Activated T-helper 1 cell treated with anti-CD3 and anti-CD28 coated beads, Interleukin-12 subunit alpha, Interleukin-12 subunit beta, Interleukin-2, Interleukin-4 antibody, amounts not matched to agents 30 ng/mL and 10 ng/mL and 1 ng/mL, durations not matched to agents 14 hours and 24 hours and 36 hours (primary cell): Measurements from ENCODE around the gene BEND3. TPM values are rescaled to one million over a fixed set of nuclear protein-coding genes. Genes with fewer than 3 reads are reported as not detected.
"Not testable (repeated sequence)": the region's sequence is repeated elsewhere in the genome, so short reads cannot be mapped to it uniquely, and the experiment has no call there.

Source experiments
- DNase-seq: peaks from one replicate; pipeline ENCODE4 v3.0.0; 2021; ENCODE audit warnings: low spot score
- H3K27ac Mint-ChIP-seq: one replicate; pipeline ENCODE4 v1.8.0; 2021; ENCODE audit warnings: mild to moderate bottlenecking, mixed read lengths
- H3K27me3 Mint-ChIP-seq: one replicate; pipeline ENCODE4 v1.8.0; 2022; ENCODE audit warnings: mild to moderate bottlenecking, moderate library complexity, mixed read lengths; ENCODE audit not compliant: insufficient read depth
- H3K36me3 Mint-ChIP-seq: one replicate; pipeline ENCODE4 v1.8.0; 2021; ENCODE audit warnings: low read depth, mixed read lengths
- H3K4me1 Mint-ChIP-seq: one replicate; pipeline ENCODE4 v1.8.0; 2021; ENCODE audit warnings: low read depth, mixed read lengths
- H3K4me3 Mint-ChIP-seq: one replicate; pipeline ENCODE4 v1.8.0; 2021; ENCODE audit warnings: mild to moderate bottlenecking, moderate library complexity, mixed read lengths
- H3K9me3 Mint-ChIP-seq: one replicate; pipeline ENCODE4 v1.8.0; 2021; ENCODE audit warnings: mixed read lengths
- intact Hi-C: fragments of 100-400 bp; cut with micrococcal nuclease; formaldehyde crosslinking; loops from one replicate; pipeline ENCODE4 v1.15.1; 2024
- total RNA-seq: library from RNA; stranded (reverse); gene quantifications from 2 replicates; pipeline ENCODE4 v1.2.3, GENCODE V29; 2022

Gene BEND3
- 12.8 TPM in 2 replicates for total RNA-seq

- Mint-ChIP-seq H3K9me3 (no peaks in the 10 kb centered on the region), H3K27me3 (peaks cover 18% of the 10 kb centered on the region), H3K36me3 (peaks cover 1% of the 10 kb centered on the region), H3K27ac (peak within 1 kb of the TSS; percentile 80), H3K4me1 (peaks cover 24% of the 10 kb centered on the region), H3K4me3 (peak within 1 kb of the TSS; percentile 84)
- DNase-seq, result peak; percentile 37
- intact Hi-C loops, result loop anchor here (1.0 to 10.0 kb wide), 6 partner anchors 50 to 842 kb away; partner anchors contain the start of genes MTRES1, QRSL1, RTN4IP1 and SEC63
These were observed at the start of gene BEND3 for GRCh38 chr6:107114926-107115694. TSS of gene BEND3 (minus strand) at chr6:107115515. CDS start at chr6:107099285, 16,230 bp downstream.

GRCh38 chr6:107164299-107164698 is 49.0 kb upstream of the BEND3 start:
- H3K4me1 Mint-ChIP-seq, H3K9me3 Mint-ChIP-seq, H3K36me3 Mint-ChIP-seq, DNase-seq, H3K4me3 Mint-ChIP-seq, intact Hi-C loops, H3K27me3 Mint-ChIP-seq, H3K27ac Mint-ChIP-seq: not testable (repeated sequence)

GRCh38 chr6:107161521-107161920 is 46.2 kb upstream of the BEND3 start:
- intact Hi-C loops, result no loop called here
- DNase-seq, result no peak
- Mint-ChIP-seq H3K36me3 (no peaks in the 10 kb centered on the region), H3K9me3 (no peaks in the 10 kb centered on the region), H3K27me3 (no peaks in the 10 kb centered on the region), H3K27ac (no peak overlapping the region), H3K4me1 (no peaks in the 10 kb centered on the region), H3K4me3 (no peak overlapping the region)

GRCh38 chr6:107156617-107157016 is 41.3 kb upstream of the BEND3 start:
- H3K36me3 Mint-ChIP-seq, result no peaks in the 10 kb centered on the region
- no peaks in the 10 kb centered on the region for H3K4me1 Mint-ChIP-seq
- intact Hi-C loops, result no loop called here

DNA sequence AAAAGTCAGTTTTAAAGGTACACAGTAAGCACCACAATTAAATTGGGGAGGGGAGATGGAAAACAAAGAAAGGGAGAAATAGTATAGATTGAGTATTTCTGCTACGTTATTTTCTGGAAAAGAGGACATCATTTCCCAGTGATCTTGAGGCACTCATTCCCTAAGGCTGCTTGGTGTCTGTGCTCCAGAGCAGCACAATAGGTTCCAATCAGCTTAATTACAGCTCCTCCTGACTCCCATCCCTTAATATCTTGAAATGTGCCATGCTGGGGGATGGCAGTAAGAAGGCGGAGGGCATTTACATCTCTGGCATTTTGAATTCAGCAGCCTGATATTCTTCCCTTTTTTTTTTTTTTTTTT is 39.5 kb upstream of the BEND3 start:
- no peaks in the 10 kb centered on the region for H3K9me3 Mint-ChIP-seq
- H3K27ac Mint-ChIP-seq, result no peak overlapping the region
- no peaks in the 10 kb centered on the region for H3K36me3 Mint-ChIP-seq
- DNase-seq, result no peak
- no peak overlapping the region for H3K4me3 Mint-ChIP-seq
- no peaks in the 10 kb centered on the region for H3K4me1 Mint-ChIP-seq
- no peaks in the 10 kb centered on the region for H3K27me3 Mint-ChIP-seq
- intact Hi-C loops, result no loop called here

More at GRCh38 chr6:107156617-107157016, 41.3 kb upstream of the BEND3 start:
- Mint-ChIP-seq H3K27ac (no peak overlapping the region), H3K4me3 (no peak overlapping the region), H3K9me3 (no peaks in the 10 kb centered on the region), H3K27me3 (no peaks in the 10 kb centered on the region)
- DNase-seq, result no peak

- intact Hi-C loops, result no loop called here
- no peak for DNase-seq
- no peaks in the 10 kb centered on the region for H3K9me3 Mint-ChIP-seq
- H3K36me3 Mint-ChIP-seq, result no peaks in the 10 kb centered on the region
- no peak overlapping the region for H3K27ac Mint-ChIP-seq
- H3K27me3 Mint-ChIP-seq, result no peaks in the 10 kb centered on the region
- no peaks in the 10 kb centered on the region for H3K4me1 Mint-ChIP-seq
- H3K4me3 Mint-ChIP-seq, result no peak overlapping the region
These were observed 39.0 kb upstream of the BEND3 start for GRCh38 chr6:107154131-107154800.

GRCh38 chr6:107152638-107153430 is 37.5 kb upstream of the BEND3 start:
- Mint-ChIP-seq H3K9me3 (no peaks in the 10 kb centered on the region), H3K4me3 (no peak overlapping the region), H3K27me3 (no peaks in the 10 kb centered on the region), H3K36me3 (no peaks in the 10 kb centered on the region), H3K4me1 (no peaks in the 10 kb centered on the region), H3K27ac (no peak overlapping the region)
- intact Hi-C loops, result no loop called here
- no peak for DNase-seq

GRCh38 chr6:107144666-107145065 is 29.4 kb upstream of the BEND3 start:
- no peak overlapping the region for H3K27ac Mint-ChIP-seq
- intact Hi-C loops, result no loop called here
- no peaks in the 10 kb centered on the region for H3K9me3 Mint-ChIP-seq
- no peaks in the 10 kb centered on the region for H3K36me3 Mint-ChIP-seq
- H3K27me3 Mint-ChIP-seq, result no peaks in the 10 kb centered on the region
- DNase-seq, result no peak
- H3K4me3 Mint-ChIP-seq, result no peak overlapping the region
- H3K4me1 Mint-ChIP-seq, result no peaks in the 10 kb centered on the region

- no peaks in the 10 kb centered on the region for H3K36me3 Mint-ChIP-seq
- H3K4me3 Mint-ChIP-seq, result no peak overlapping the region
- intact Hi-C loops, result no loop called here
- H3K4me1 Mint-ChIP-seq, result no peaks in the 10 kb centered on the region
- DNase-seq, result no peak
- H3K27ac Mint-ChIP-seq, result no peak overlapping the region
- no peaks in the 10 kb centered on the region for H3K27me3 Mint-ChIP-seq
- no peaks in the 10 kb centered on the region for H3K9me3 Mint-ChIP-seq
These were observed 28.7 kb upstream of the BEND3 start for GRCh38 chr6:107144014-107144413.

GRCh38 chr6:107140581-107140980 is 25.3 kb upstream of the BEND3 start:
- intact Hi-C loops, result no loop called here
- Mint-ChIP-seq H3K27me3 (no peaks in the 10 kb centered on the region), H3K4me3 (no peak overlapping the region), H3K36me3 (no peaks in the 10 kb centered on the region), H3K27ac (no peak overlapping the region), H3K9me3 (no peaks in the 10 kb centered on the region), H3K4me1 (no peaks in the 10 kb centered on the region)
- no peak for DNase-seq

DNA sequence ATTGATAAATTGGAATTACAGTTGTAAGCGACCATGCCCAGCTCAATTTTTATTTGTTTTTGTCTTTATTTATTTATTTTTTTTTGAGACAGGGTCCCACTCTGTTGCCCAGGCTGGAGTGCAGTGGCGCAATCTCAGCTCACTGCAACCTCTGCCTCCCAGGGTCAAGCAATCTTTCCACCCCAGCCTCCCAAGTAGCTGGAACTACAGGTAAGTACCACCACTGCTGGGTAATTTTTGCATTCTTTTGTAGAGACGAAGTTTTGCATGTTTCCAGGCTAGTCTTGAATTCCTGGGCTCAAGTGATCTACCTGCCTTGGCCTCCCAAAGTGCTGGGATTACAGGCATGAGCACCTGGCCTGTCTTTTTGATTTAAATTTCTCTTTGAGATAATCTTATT is 21.0 kb upstream of the BEND3 start:
- H3K4me1 Mint-ChIP-seq, H3K4me3 Mint-ChIP-seq, DNase-seq, H3K27me3 Mint-ChIP-seq, H3K9me3 Mint-ChIP-seq, intact Hi-C loops, H3K36me3 Mint-ChIP-seq, H3K27ac Mint-ChIP-seq: not testable (repeated sequence)

- H3K27ac Mint-ChIP-seq, H3K36me3 Mint-ChIP-seq, H3K4me1 Mint-ChIP-seq, H3K4me3 Mint-ChIP-seq, intact Hi-C loops, H3K9me3 Mint-ChIP-seq, H3K27me3 Mint-ChIP-seq, DNase-seq: not testable (repeated sequence)
These were observed 19.8 kb upstream of the BEND3 start for GRCh38 chr6:107135048-107135680.
